H1 (cell line): Measurements from ENCODE around the gene TNFRSF1A. TPM values are rescaled to one million over a fixed set of nuclear protein-coding genes. Genes with fewer than 3 reads are reported as not detected.
"Not testable (repeated sequence)": the region's sequence is repeated elsewhere in the genome, so short reads cannot be mapped to it uniquely, and the experiment has no call there.

ENCODE experiments used
- CTCF ChIA-PET: fragments of 300-600 bp; sonication (Branson Sonifier 250); formaldehyde crosslinking; loops from one replicate; lab custom pipeline; 2021; ENCODE audit not compliant: partially characterized antibody; lab: Charles Lee
- POLR2A ChIA-PET: fragments of 300-600 bp; sonication (Branson Sonifier 250); formaldehyde crosslinking; loops from one replicate; lab custom pipeline; 2021; ENCODE audit warnings: inconsistent platforms; ENCODE audit not compliant: partially characterized antibody; lab: Charles Lee
- DNase-seq, 2 experiments: peaks; one replicate each; pipeline versions ENCODE4 v3.0.0 to v3.0.0-alpha.2; 2010 to 2022; ENCODE audit warnings: low spot score in 2 of 2, low read depth in 1 of 2, mixed read lengths in 1 of 2
- FAIRE-seq: peaks from 2 replicates; lab custom pipeline; 2011; peaks lifted over from hg19 to GRCh38; lab: Jason Lieb, UNC
- H2AFZ ChIP-seq: 2 replicates; pipeline ENCODE4 v1.8.1; 2012; ENCODE audit warnings: low read length, inconsistent platforms
- H2AK5ac ChIP-seq: 2 replicates; pipeline ENCODE4 v1.6.1; 2013; ENCODE audit warnings: low read depth, low read length
- H2BK120ac ChIP-seq: replicated peaks from 2 replicates; pipeline ENCODE3; 2013; ENCODE audit warnings: low read depth, low read length, inconsistent platforms
- H2BK12ac ChIP-seq: 2 replicates; pipeline ENCODE4 v1.6.1; 2013; ENCODE audit warnings: low read depth, low read length
- H2BK15ac ChIP-seq: 2 replicates; pipeline ENCODE4 v1.6.1; 2013; ENCODE audit warnings: low read length
- H2BK20ac ChIP-seq: 2 replicates; pipeline ENCODE4 v1.6.1; 2013; ENCODE audit warnings: low read length
- H2BK5ac ChIP-seq: 2 replicates; pipeline ENCODE4 v1.6.1; 2013; ENCODE audit warnings: low read depth, low read length
- H3K14ac ChIP-seq: 2 replicates; pipeline ENCODE4 v1.6.1; 2013; ENCODE audit warnings: inconsistent platforms; ENCODE audit not compliant: insufficient read length
- H3K18ac ChIP-seq: 2 replicates; pipeline ENCODE4 v1.6.1; 2013; ENCODE audit warnings: low read length; ENCODE audit errors: extremely low read depth
- H3K23ac ChIP-seq: 2 replicates; pipeline ENCODE4 v1.6.1; 2013; ENCODE audit warnings: inconsistent platforms; ENCODE audit not compliant: insufficient read length
- H3K23me2 ChIP-seq: 2 replicates; pipeline ENCODE4 v1.6.1; 2013; ENCODE audit warnings: low read depth, low read length
- H3K27ac ChIP-seq: 2 replicates; pipeline ENCODE4 v1.6.1; 2011; ENCODE audit warnings: low read depth, low read length, inconsistent platforms
- H3K27me3 ChIP-seq, 4 experiments: replicated peaks in 1 of 4; 1 replicate in 1 of 4; 2 replicates in 3 of 4; pipeline versions ENCODE4 v1.6.1 to v1.8.1; 2011 to 2013; ENCODE audit warnings: low read length in 3 of 4, mild to moderate bottlenecking in 3 of 4, inconsistent platforms in 2 of 4, mixed read lengths in 2 of 4, moderate library complexity in 1 of 4; ENCODE audit not compliant: control insufficient read depth in 3 of 4, insufficient read depth in 3 of 4; ENCODE audit errors: extremely low read depth in 1 of 4
- H3K36me3 ChIP-seq, 4 experiments: 2 replicates each; pipeline versions ENCODE4 v1.6.1 to v1.8.1; 2011 to 2013; ENCODE audit warnings: mild to moderate bottlenecking in 4 of 4, low read length in 3 of 4, moderate library complexity in 2 of 4, control low read depth in 1 of 4, inconsistent platforms in 1 of 4; ENCODE audit not compliant: insufficient read depth in 4 of 4, control insufficient read depth in 2 of 4
- H3K4ac ChIP-seq: replicated peaks from 2 replicates; pipeline ENCODE3; 2013; ENCODE audit warnings: low read length, low read depth, mixed read lengths, inconsistent platforms; ENCODE audit not compliant: insufficient read length
- H3K4me1 ChIP-seq, 4 experiments: replicated peaks in 1 of 4; 1 replicate in 1 of 4; 2 replicates in 3 of 4; pipeline versions ENCODE4 v1.6.1 to v1.8.1; 2011 to 2013; ENCODE audit warnings: low read length in 3 of 4, inconsistent platforms in 2 of 4, mixed read lengths in 1 of 4; ENCODE audit not compliant: insufficient read depth in 4 of 4, control insufficient read depth in 3 of 4
- H3K4me2 ChIP-seq, 2 experiments: 2 replicates each; pipeline versions ENCODE4 v1.6.1 to v1.8.1; 2011 to 2013; ENCODE audit warnings: low read depth in 2 of 2, low read length in 2 of 2, control low read depth in 1 of 2, inconsistent platforms in 1 of 2, mild to moderate bottlenecking in 1 of 2; ENCODE audit not compliant: insufficient read depth in 1 of 2
- H3K4me3 ChIP-seq, 4 experiments: fragments of 200-600, 300-600 bp in 1 of 4; sonication (generic), shearing (Covaris generic), sonication (Bioruptor Twin) in 1 of 4; 2 replicates each; pipeline versions ENCODE4 v1.5.1 to v1.8.1; 2011 to 2016; ENCODE audit warnings: low read length in 4 of 4, low read depth in 3 of 4, control low read depth in 2 of 4, inconsistent platforms in 2 of 4, mild to moderate bottlenecking in 2 of 4, mixed read lengths in 1 of 4, moderate library complexity in 1 of 4; ENCODE audit not compliant: insufficient read depth in 2 of 4; ENCODE audit errors: extremely low read depth in 1 of 4
- H3K56ac ChIP-seq: replicated peaks from 2 replicates; pipeline ENCODE3; 2013; ENCODE audit warnings: low read depth, mild to moderate bottlenecking, mixed read lengths, low read length, inconsistent platforms; ENCODE audit not compliant: insufficient read length
- H3K79me1 ChIP-seq: 2 replicates; pipeline ENCODE4 v1.6.1; 2013; ENCODE audit warnings: low read depth, low read length, control low read depth
- H3K79me2 ChIP-seq, 2 experiments: 2 replicates each; pipeline versions ENCODE4 v1.6.1 to v1.8.1; 2012 to 2013; ENCODE audit warnings: low read length in 2 of 2, mild to moderate bottlenecking in 2 of 2, inconsistent platforms in 1 of 2; ENCODE audit not compliant: insufficient read depth in 2 of 2, control insufficient read depth in 1 of 2
- H3K9ac ChIP-seq, 4 experiments: replicated peaks in 1 of 4; 1 replicate in 1 of 4; 2 replicates in 3 of 4; pipeline versions ENCODE4 v1.6.1 to v1.8.1; 2011 to 2013; ENCODE audit warnings: low read depth in 3 of 4, low read length in 3 of 4, control low read depth in 2 of 4, mild to moderate bottlenecking in 2 of 4, moderate library complexity in 2 of 4, inconsistent platforms in 1 of 4; ENCODE audit errors: extremely low read depth in 1 of 4
- H3K9me3 ChIP-seq, 2 experiments: 2 replicates each; pipeline versions ENCODE4 v1.6.1 to v1.8.1; 2012 to 2013; ENCODE audit warnings: mild to moderate bottlenecking in 2 of 2, moderate library complexity in 2 of 2, control low read depth in 1 of 2, inconsistent platforms in 1 of 2, low read depth in 1 of 2, low read length in 1 of 2, mixed read lengths in 1 of 2; ENCODE audit not compliant: insufficient read depth in 2 of 2
- H4K20me1 ChIP-seq, 2 experiments: replicated peaks in 1 of 2; 2 replicates each; pipeline versions ENCODE3 to v1.8.1; 2011 to 2013; ENCODE audit warnings: inconsistent platforms in 2 of 2, low read length in 2 of 2, mild to moderate bottlenecking in 1 of 2; ENCODE audit not compliant: insufficient read depth in 2 of 2, control insufficient read depth in 1 of 2
- H4K5ac ChIP-seq: 2 replicates; pipeline ENCODE4 v1.6.1; 2013; ENCODE audit warnings: low read length, low read depth, mixed read lengths, inconsistent platforms; ENCODE audit not compliant: insufficient read length
- H4K8ac ChIP-seq: 2 replicates; pipeline ENCODE4 v1.8.0; 2013; ENCODE audit warnings: mild to moderate bottlenecking, moderate library complexity, low read length, inconsistent platforms; ENCODE audit not compliant: insufficient read depth; ENCODE audit errors: extremely low read depth
- H4K91ac ChIP-seq: replicated peaks from 2 replicates; pipeline ENCODE3; 2013; ENCODE audit warnings: low read length, mixed read lengths, inconsistent platforms; ENCODE audit not compliant: insufficient read length
- WGBS, 2 experiments: shearing (Covaris generic) in 1 of 2; methylation state at CpG; one replicate each; pipeline versions ENCODE4 v1.1.6 to v1.1.7; 2013 to 2015; ENCODE audit warnings: low lambda C conversion rate in 2 of 2, mixed read lengths in 2 of 2, inconsistent platforms in 1 of 2, low coverage in 1 of 2, missing lambda C conversion rate in 1 of 2; ENCODE audit not compliant: insufficient replicate concordance in 2 of 2, insufficient coverage in 1 of 2, insufficient read length in 1 of 2; ENCODE audit errors: extremely low coverage in 1 of 2, missing lambda C conversion rate in 1 of 2; 5-methylcytosine and 5-hydroxymethylcytosine counted together
- polyA plus RNA-seq, 7 experiments: library from polyadenylated mRNA; depleted of rRNA in 3 of 7; stranded (reverse) in 5 of 7; unstranded in 2 of 7; fragments of >200 nt in 5 of 7; fragments of 200-250 nt in 2 of 7; gene quantifications; 1 replicate in 5 of 7; 2 replicates in 1 of 7; 4 replicates in 1 of 7; pipeline versions ENCODE4 v1.2.1 to v1.2.3, GENCODE V29; 2011 to 2013; ENCODE audit warnings: missing spikeins in 2 of 7, mixed read lengths in 2 of 7
- total RNA-seq: library from RNA; stranded (reverse); fragmentation: NEBNext Ultra II Directional; extraction: Animal tissue kit (Norgen Biotek cat#: 25700); gene quantifications from 2 replicates; pipeline ENCODE4 v1.2.1, GENCODE V29; 2021

Gene TNFRSF1A
- total and polyA plus RNA-seq, 2 of the 8 experiments (the other 6 are each of a cell fraction or from before 2014, with no cell fraction given) = 28.7 to 42.1 TPM

DNA sequence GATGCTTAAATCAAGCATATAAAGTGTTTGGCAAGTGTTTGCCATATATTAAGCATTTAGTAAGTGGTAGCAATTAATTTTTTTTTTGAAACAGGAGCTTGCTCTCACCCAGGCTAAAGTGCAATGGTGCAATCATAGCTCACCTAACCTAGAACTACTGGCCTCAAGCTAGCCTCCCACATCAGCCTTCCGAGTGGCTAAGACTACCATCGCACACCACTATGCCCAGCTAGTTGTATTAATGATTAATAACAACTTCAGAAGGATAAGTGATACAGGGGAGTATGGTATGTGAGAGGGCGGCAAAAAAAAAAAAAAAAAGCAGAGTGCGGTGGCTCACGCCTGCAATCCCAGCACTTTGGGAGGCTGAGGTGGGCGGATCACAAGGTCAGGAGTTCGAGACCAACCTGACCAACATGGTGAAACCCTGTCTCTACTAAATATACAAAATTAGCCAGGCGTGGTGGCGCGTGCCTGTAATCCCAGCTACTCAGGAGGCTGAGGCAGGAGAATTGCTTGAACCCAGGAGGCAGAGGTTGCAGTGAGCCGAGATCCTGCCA lies 2.3 kb upstream of the TNFRSF1A start:
- 97% methylated on average over 8 of the region's 11 CpGs; no CpG with 5 or more reads in 1 of the 2 experiments for WGBS, 2 experiments
- ChIA-PET POLR2A (interaction anchor here (1.0 to 17.1 kb wide), 5 partner anchors 11 to 99 kb away, joined by 3 to 286 read pairs (median 141); partner anchors contain the start of gene SCNN1A), CTCF (interaction anchor here (0.6 to 11.4 kb wide), 10 partner anchors 8 to 1066 kb away, joined by 3 to 109 read pairs (median 4); partner anchors contain the start of gene SCNN1A)
- not testable (repeated sequence) for H3K4me2 ChIP-seq, H4K20me1 ChIP-seq, H3K23ac ChIP-seq, H4K91ac ChIP-seq, H3K9me3 ChIP-seq, H4K8ac ChIP-seq, H3K56ac ChIP-seq, H3K18ac ChIP-seq, H2BK5ac ChIP-seq, H3K4me3 ChIP-seq, DNase-seq, H3K27me3 ChIP-seq, H3K79me1 ChIP-seq, H3K27ac ChIP-seq, H2AK5ac ChIP-seq, H3K14ac ChIP-seq, H2BK12ac ChIP-seq, H2AFZ ChIP-seq, H3K4ac ChIP-seq, FAIRE-seq, H2BK20ac ChIP-seq, H3K9ac ChIP-seq, H4K5ac ChIP-seq, H2BK15ac ChIP-seq, H2BK120ac ChIP-seq
- peaks cover 16% of the 10 kb centered on the region for H3K23me2 ChIP-seq
- peaks cover 10 to 29% of the 10 kb centered on the region in 2 experiments for H3K79me2 ChIP-seq
- peaks cover 6 to 19% (median 14%) of the 10 kb centered on the region in 4 experiments; a peak in 6 of 8 replicates for H3K36me3 ChIP-seq
- H3K4me1 ChIP-seq = peaks cover 3 to 29% (median 19%) of the 10 kb centered on the region in 4 experiments
